Measurements from ENCODE around the gene SMARCC1. TPM values are rescaled to one million over a fixed set of nuclear protein-coding genes. Genes with fewer than 3 reads are reported as not detected.

SMARCC1 gene
- total and polyA plus RNA-seq, 2 of the 4 experiments (the other 2 are of a cell fraction): 18.6 to 39.6 TPM

DNA sequence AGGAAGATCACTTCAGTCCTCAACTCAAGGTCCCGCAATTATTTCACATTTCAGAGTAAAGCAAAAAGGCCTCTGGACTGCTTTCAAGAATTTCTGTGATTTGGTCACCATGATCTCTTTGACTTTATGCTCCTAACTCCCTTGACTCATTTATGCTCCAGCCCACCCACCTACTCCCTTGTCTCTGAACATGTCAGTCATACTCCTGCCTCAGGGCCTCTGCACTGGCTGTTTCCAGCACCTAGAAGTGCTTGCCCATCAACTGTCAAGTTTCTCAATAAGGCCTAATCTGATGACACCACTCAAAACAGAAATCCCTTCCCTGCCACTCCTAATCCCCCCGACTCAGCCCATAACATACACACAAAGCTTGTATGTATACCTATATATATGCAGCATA, 166.9 kb downstream of the SMARCC1 start (continued):
- TF ChIP-seq USF2 (IDR thresholded peaks at IDR 0.05; ENCODE audit: low read depth, low read length) (no peak), RFX5 (IDR thresholded peaks at IDR 0.05; ENCODE audit: low read depth, low read length) (no peak), POLR2A (IDR thresholded peaks at IDR 0.05; ENCODE audit: low read depth, low read length) (no peak), RAD21 (IDR thresholded peaks at IDR 0.05; ENCODE audit: low read length) (no peak), MAZ (IDR thresholded peaks at IDR 0.05; ENCODE audit: borderline replicate concordance, low read depth, low read length) (no peak), BHLHE40 (IDR thresholded peaks at IDR 0.05; ENCODE audit: low read depth, low read length) (no peak)

DNA sequence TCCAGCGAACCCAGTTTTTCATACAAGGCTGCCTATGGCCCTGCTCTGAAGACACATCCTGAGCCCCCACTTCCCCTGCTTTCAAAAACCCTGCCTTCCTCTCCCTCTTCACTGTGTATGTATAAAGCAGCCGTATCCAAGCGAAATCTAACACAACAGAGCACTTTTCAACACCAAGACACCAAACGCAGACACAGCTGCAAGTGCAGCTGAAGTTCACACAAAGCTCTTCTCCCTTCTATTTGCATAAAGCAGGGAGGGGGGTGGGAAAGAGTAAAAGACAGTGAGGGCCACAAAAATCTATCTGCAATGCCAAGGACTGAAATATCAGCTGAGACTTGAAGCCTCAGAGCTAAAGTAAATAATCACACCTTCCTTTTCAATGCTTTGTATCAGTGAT, 168.0 kb downstream of the SMARCC1 start:
- Histone ChIP-seq H3K4me2 (ENCODE audit: low read depth, low read length) (no peak overlapping the region), H2BK5ac (ENCODE audit: low read depth, low read length, poor library complexity, severe bottlenecking) (no peak overlapping the region), H3K4me1 (ENCODE audit: control insufficient read depth, insufficient read depth, low read length) (peaks cover 6% of the 10 kb centered on the region), H3K23ac (ENCODE audit: low read depth, low read length) (no peak overlapping the region), H3K27ac (ENCODE audit: insufficient read depth, low read length) (no peak overlapping the region), H2BK15ac (ENCODE audit: low read depth, low read length) (no peak overlapping the region), H3K4me3 (ENCODE audit: insufficient read depth, low read depth, low read length) (no peak overlapping the region), H3K9me3 (ENCODE audit: control insufficient read depth, insufficient read depth, low read length) (no peaks in the 10 kb centered on the region), H2AK5ac (ENCODE audit: low read depth, low read length) (no peak overlapping the region), H2AFZ (replicated peaks; ENCODE audit: low read length, poor library complexity) (no peak overlapping the region), H3K36me3 (ENCODE audit: control insufficient read depth, insufficient read depth, low read length) (peaks cover 14% of the 10 kb centered on the region), H2AK9ac (replicated peaks; ENCODE audit: low read depth, low read length, poor library complexity) (no peak overlapping the region), H3K9me1 (ENCODE audit: insufficient read depth, low read length) (peaks cover 13% of the 10 kb centered on the region), H3K9ac (ENCODE audit: low read depth, low read length) (no peak overlapping the region), H4K20me1 (ENCODE audit: insufficient read depth, low read length) (peaks cover 24% of the 10 kb centered on the region; the same call in 1 of the 2 replicates), H3K27me3 (ENCODE audit: control insufficient read depth, insufficient read depth, low read length) (no peaks in the 10 kb centered on the region), H2BK20ac (ENCODE audit: low read depth, low read length) (no peak overlapping the region), H3K4ac (ENCODE audit: low read depth, low read length) (no peak overlapping the region), H4K8ac (ENCODE audit: low read depth in 2 of 2, low read length in 2 of 2) (no peak overlapping the region), H4K5ac (ENCODE audit: low read depth, low read length) (no peak overlapping the region), H3K56ac (ENCODE audit: extremely low read depth, insufficient read depth, low read length) (no peak overlapping the region), H3K18ac (ENCODE audit: low read depth, low read length) (no peak overlapping the region), H4K91ac (ENCODE audit: insufficient read depth, low read depth, low read length) (no peak overlapping the region), H3K14ac (replicated peaks; ENCODE audit: low read depth, low read length) (no peak overlapping the region), H2BK120ac (ENCODE audit: low read depth, low read length) (no peak overlapping the region), H3K79me1 (ENCODE audit: low read depth in 1 of 2, low read length in 2 of 2) (peaks cover 8 to 31% of the 10 kb centered on the region in 2 experiments)
- dilution Hi-C loops (cut with HindIII; ENCODE audit: low sequenced_read_pairs, unreplicated experiment): no loop called here
- TF ChIP-seq USF2 (IDR thresholded peaks at IDR 0.05; ENCODE audit: low read depth, low read length) (no peak), RAD21 (IDR thresholded peaks at IDR 0.05; ENCODE audit: low read length) (no peak), SMC3 (IDR thresholded peaks at IDR 0.05; ENCODE audit: low read depth, low read length) (no peak), RCOR1 (IDR thresholded peaks at IDR 0.05; ENCODE audit: insufficient replicate concordance, low read length) (no peak), ELK1 (IDR thresholded peaks at IDR 0.05; ENCODE audit: borderline replicate concordance, low read depth, low read length) (no peak), BHLHE40 (IDR thresholded peaks at IDR 0.05; ENCODE audit: low read depth, low read length) (no peak), FOS (IDR thresholded peaks at IDR 0.05; ENCODE audit: low read depth, low read length) (no peak), POLR2A (IDR thresholded peaks at IDR 0.05; ENCODE audit: low read depth, low read length) (no peak)
- TF ChIP-seq, protein P1, sequence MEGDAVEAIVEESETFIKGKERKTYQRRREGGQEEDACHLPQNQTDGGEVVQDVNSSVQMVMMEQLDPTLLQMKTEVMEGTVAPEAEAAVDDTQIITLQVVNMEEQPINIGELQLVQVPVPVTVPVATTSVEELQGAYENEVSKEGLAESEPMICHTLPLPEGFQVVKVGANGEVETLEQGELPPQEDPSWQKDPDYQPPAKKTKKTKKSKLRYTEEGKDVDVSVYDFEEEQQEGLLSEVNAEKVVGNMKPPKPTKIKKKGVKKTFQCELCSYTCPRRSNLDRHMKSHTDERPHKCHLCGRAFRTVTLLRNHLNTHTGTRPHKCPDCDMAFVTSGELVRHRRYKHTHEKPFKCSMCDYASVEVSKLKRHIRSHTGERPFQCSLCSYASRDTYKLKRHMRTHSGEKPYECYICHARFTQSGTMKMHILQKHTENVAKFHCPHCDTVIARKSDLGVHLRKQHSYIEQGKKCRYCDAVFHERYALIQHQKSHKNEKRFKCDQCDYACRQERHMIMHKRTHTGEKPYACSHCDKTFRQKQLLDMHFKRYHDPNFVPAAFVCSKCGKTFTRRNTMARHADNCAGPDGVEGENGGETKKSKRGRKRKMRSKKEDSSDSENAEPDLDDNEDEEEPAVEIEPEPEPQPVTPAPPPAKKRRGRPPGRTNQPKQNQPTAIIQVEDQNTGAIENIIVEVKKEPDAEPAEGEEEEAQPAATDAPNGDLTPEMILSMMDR (conservative IDR thresholded peaks at IDR 0.05; ENCODE audit: low read depth, low read length): no peak
- no peak for ATAC-seq (ENCODE audit: low read depth)
- BruUV-seq (replicated peaks): no TSS peak
- POLR2A ChIA-PET (ENCODE audit: unreplicated experiment): no interaction called here
- in situ Hi-C loops (cut with MboI; ENCODE audit: low sequenced_read_pairs): no loop called here
- CTCF ChIA-PET: no interaction called here
- intact Hi-C loops (cut with micrococcal nuclease): no loop called here
- no CpG with 5 or more reads among the region's 4 CpGs for WGBS, 2 experiments (ENCODE audit: extremely low coverage in 2 of 2, insufficient read length in 1 of 2)
- no peak for DNase-seq
